ENCODE measurements around the gene ARFGAP3.
A peak's percentile ranks its signal among the peaks of the same experiment; 100 is the strongest.

ARFGAP3 gene

GRCh38 chr22:42883970-42884369 lies 26.9 kb upstream of the ARFGAP3 start:
- no peak for DNase-seq

GRCh38 chr22:42883121-42883520 lies 26.0 kb upstream of the ARFGAP3 start:
- DNase-seq: no peak

- no peak for DNase-seq
These were observed 25.0 kb upstream of the ARFGAP3 start for GRCh38 chr22:42881982-42882656.

GRCh38 chr22:42881298-42881697 lies 24.2 kb upstream of the ARFGAP3 start:
- DNase-seq: no peak

- no peak for DNase-seq
These were observed 23.7 kb upstream of the ARFGAP3 start for GRCh38 chr22:42880815-42881214.

GRCh38 chr22:42879371-42880021 lies 22.4 kb upstream of the ARFGAP3 start:
- peak; percentile 65 for DNase-seq

GRCh38 chr22:42878561-42879305 lies 21.7 kb upstream of the ARFGAP3 start:
- no peak for DNase-seq

GRCh38 chr22:42877597-42878340 lies 20.7 kb upstream of the ARFGAP3 start:
- DNase-seq: no peak

GRCh38 chr22:42877158-42877557 lies 20.1 kb upstream of the ARFGAP3 start:
- no peak for DNase-seq

GRCh38 chr22:42876041-42876440 lies 19.0 kb upstream of the ARFGAP3 start:
- DNase-seq: no peak

- DNase-seq: no peak
These were observed 16.9 kb upstream of the ARFGAP3 start for GRCh38 chr22:42874010-42874409.

- no peak for DNase-seq
These were observed 16.3 kb upstream of the ARFGAP3 start for GRCh38 chr22:42873356-42873755.

GRCh38 chr22:42872821-42873220 lies 15.7 kb upstream of the ARFGAP3 start:
- no peak for DNase-seq

- no peak for DNase-seq
These were observed 14.3 kb upstream of the ARFGAP3 start for GRCh38 chr22:42871146-42872050.

GRCh38 chr22:42869888-42870480 lies 12.9 kb upstream of the ARFGAP3 start:
- no peak for DNase-seq

GRCh38 chr22:42869463-42869862 lies 12.4 kb upstream of the ARFGAP3 start:
- no peak for DNase-seq

GRCh38 chr22:42868751-42869251 lies 11.7 kb upstream of the ARFGAP3 start:
- no peak for DNase-seq

- no peak for DNase-seq
These were observed 9.0 kb upstream of the ARFGAP3 start for GRCh38 chr22:42866100-42866499.

- no peak for DNase-seq
These were observed 8.5 kb upstream of the ARFGAP3 start for GRCh38 chr22:42865536-42865935.

- DNase-seq: no peak
These were observed 6.4 kb upstream of the ARFGAP3 start for GRCh38 chr22:42863349-42863961.

All from NCI-H146 (cell line).